ENCODE data around the gene CELF5. TPM values are rescaled to one million over a fixed set of nuclear protein-coding genes. Genes with fewer than 3 reads are reported as not detected.

The CELF5 gene
- total and polyA plus RNA-seq, 2 donors (not counting 1 experiment from before 2014, with no cell fraction given): 0.15 TPM; not detected in 1

- Histone ChIP-seq H3K4me3 (ENCODE audit: control extremely low read depth in 1 of 5, extremely low read depth in 1 of 5, insufficient read depth in 1 of 5, low read depth in 2 of 5, low read length in 4 of 5) (no peak overlapping the region), H3K9me3 (ENCODE audit: control extremely low read depth in 1 of 3, control insufficient read depth in 2 of 3, insufficient read depth in 1 of 3, low read length in 2 of 3) (peaks cover 0 to 31% (median 2%) of the 10 kb centered on the region in 3 donors), H4K20me1 (ENCODE audit: control insufficient read depth, insufficient read depth, low read length, poor library complexity, severe bottlenecking) (no peaks in the 10 kb centered on the region), H3K27ac (ENCODE audit: low read length in 2 of 2) (no peak overlapping the region), H3K27me3 (replicated peaks in 1 of 4; ENCODE audit: control extremely low read depth in 1 of 4, control insufficient read depth in 3 of 4, insufficient read depth in 4 of 4, low read length in 3 of 4) (peaks cover 0 to 12% (median 0%) of the 10 kb centered on the region in 4 experiments), H3K79me2 (ENCODE audit: control insufficient read depth, insufficient read depth, low read length) (no peaks in the 10 kb centered on the region), H3K9ac (ENCODE audit: low read length) (no peak overlapping the region), H3K36me3 (replicated peaks in 1 of 2; ENCODE audit: control extremely low read depth in 1 of 2, control insufficient read depth in 1 of 2, extremely low read depth in 1 of 2, insufficient read depth in 2 of 2, low read length in 1 of 2) (no peaks in the 10 kb centered on the region), H3K4me1 (ENCODE audit: control insufficient read depth in 2 of 2, insufficient read depth in 2 of 2, low read length in 2 of 2) (no peaks in the 10 kb centered on the region), H2AFZ (ENCODE audit: insufficient read depth, low read depth, low read length, poor library complexity, severe bottlenecking) (no peak overlapping the region), H3K4me2 (replicated peaks; ENCODE audit: low read depth, low read length, poor library complexity, severe bottlenecking) (no peak overlapping the region)
- Mint-ChIP-seq H3K4me3 (no peak overlapping the region), H3K9me3 (ENCODE audit: insufficient read depth) (peaks cover 9% of the 10 kb centered on the region), H3K27ac (no peak overlapping the region), H3K27me3 (peaks cover 30% of the 10 kb centered on the region), H3K4me1 (no peaks in the 10 kb centered on the region)
- ChIA-PET CTCF (interaction anchor here (0.7 to 1.1 kb wide), 3 partner anchors 10 to 1344 kb away, joined by 3 to 4 read pairs (median 3); no protein-coding TSS in a partner anchor), POLR2A (no interaction called here)
- 85% methylated on average over 5 of the region's 8 CpGs for WGBS (ENCODE audit: insufficient coverage)
- ATAC-seq (ENCODE audit: low read depth) (no peak), DNase-seq (no peak)
- intact Hi-C loops (cut with micrococcal nuclease): no loop called here
- TF ChIP-seq CTCF (IDR thresholded peaks at IDR 0.05) (no peak), EZH2 (IDR thresholded peaks at IDR 0.05; ENCODE audit: borderline replicate concordance, insufficient read depth, low read depth, low read length, poor library complexity, severe bottlenecking) (no peak)
These were observed 26.8 kb downstream of the CELF5 start for GRCh38 chr19:3251229-3251628.

GRCh38 chr19:3252650-3253049 lies 28.2 kb downstream of the CELF5 start:
- H4K20me1 ChIP-seq (ENCODE audit: control insufficient read depth, insufficient read depth, low read length, poor library complexity, severe bottlenecking): no peaks in the 10 kb centered on the region
- H3K27me3 ChIP-seq (replicated peaks in 1 of 4; ENCODE audit: control extremely low read depth in 1 of 4, control insufficient read depth in 3 of 4, insufficient read depth in 4 of 4, low read length in 3 of 4): peaks cover 0 to 12% (median 0%) of the 10 kb centered on the region in 4 experiments
- H3K36me3 ChIP-seq (replicated peaks in 1 of 2; ENCODE audit: control extremely low read depth in 1 of 2, control insufficient read depth in 1 of 2, extremely low read depth in 1 of 2, insufficient read depth in 2 of 2, low read length in 1 of 2): no peaks in the 10 kb centered on the region
- ATAC-seq (ENCODE audit: low read depth) (no peak), DNase-seq (no peak)
- Mint-ChIP-seq H3K27ac (no peak overlapping the region), H3K4me1 (no peaks in the 10 kb centered on the region), H3K4me3 (no peak overlapping the region), H3K9me3 (ENCODE audit: insufficient read depth) (peaks cover 9% of the 10 kb centered on the region), H3K27me3 (peaks cover 31% of the 10 kb centered on the region)
- H3K4me2 ChIP-seq (replicated peaks; ENCODE audit: low read depth, low read length, poor library complexity, severe bottlenecking): no peak overlapping the region
- H3K9me3 ChIP-seq (ENCODE audit: control extremely low read depth in 1 of 3, control insufficient read depth in 2 of 3, insufficient read depth in 1 of 3, low read length in 2 of 3): peaks cover 0 to 28% (median 2%) of the 10 kb centered on the region in 3 donors
- intact Hi-C loops (cut with micrococcal nuclease): no loop called here
- no peak overlapping the region for H3K4me3 ChIP-seq (ENCODE audit: control extremely low read depth in 1 of 5, extremely low read depth in 1 of 5, insufficient read depth in 1 of 5, low read depth in 2 of 5, low read length in 4 of 5)
- no peaks in the 10 kb centered on the region for H3K79me2 ChIP-seq (ENCODE audit: control insufficient read depth, insufficient read depth, low read length)
- H2AFZ ChIP-seq (ENCODE audit: insufficient read depth, low read depth, low read length, poor library complexity, severe bottlenecking): no peak overlapping the region
- no peak overlapping the region for H3K27ac ChIP-seq (ENCODE audit: low read length in 2 of 2)
- H3K9ac ChIP-seq (ENCODE audit: low read length): no peak overlapping the region
- ChIA-PET POLR2A (no interaction called here), CTCF (interaction anchor here (1.0 to 1.6 kb wide), 2 partner anchors 29 to 302 kb away, joined by 4 read pairs; partner anchors contain the start of gene CELF5)
- TF ChIP-seq EZH2 (IDR thresholded peaks at IDR 0.05; ENCODE audit: borderline replicate concordance, insufficient read depth, low read depth, low read length, poor library complexity, severe bottlenecking): no peak
- no peak for TF ChIP-seq CTCF (IDR thresholded peaks at IDR 0.05)
- 79% methylated on average over 2 of the region's 2 CpGs for WGBS (ENCODE audit: insufficient coverage)
- H3K4me1 ChIP-seq (ENCODE audit: control insufficient read depth in 2 of 2, insufficient read depth in 2 of 2, low read length in 2 of 2): no peaks in the 10 kb centered on the region

Data from B cell (primary cell).